HG03097 (cell line): Measurements from ENCODE around the gene ABCF1.

Experiments
- ATAC-seq: cut with Tn5 transposase; IDR thresholded peaks from one replicate; pipeline ENCODE4 v1.9.1; 2021; ENCODE audit not compliant: unreplicated experiment, low FRiP score

ABCF1 gene

DNA sequence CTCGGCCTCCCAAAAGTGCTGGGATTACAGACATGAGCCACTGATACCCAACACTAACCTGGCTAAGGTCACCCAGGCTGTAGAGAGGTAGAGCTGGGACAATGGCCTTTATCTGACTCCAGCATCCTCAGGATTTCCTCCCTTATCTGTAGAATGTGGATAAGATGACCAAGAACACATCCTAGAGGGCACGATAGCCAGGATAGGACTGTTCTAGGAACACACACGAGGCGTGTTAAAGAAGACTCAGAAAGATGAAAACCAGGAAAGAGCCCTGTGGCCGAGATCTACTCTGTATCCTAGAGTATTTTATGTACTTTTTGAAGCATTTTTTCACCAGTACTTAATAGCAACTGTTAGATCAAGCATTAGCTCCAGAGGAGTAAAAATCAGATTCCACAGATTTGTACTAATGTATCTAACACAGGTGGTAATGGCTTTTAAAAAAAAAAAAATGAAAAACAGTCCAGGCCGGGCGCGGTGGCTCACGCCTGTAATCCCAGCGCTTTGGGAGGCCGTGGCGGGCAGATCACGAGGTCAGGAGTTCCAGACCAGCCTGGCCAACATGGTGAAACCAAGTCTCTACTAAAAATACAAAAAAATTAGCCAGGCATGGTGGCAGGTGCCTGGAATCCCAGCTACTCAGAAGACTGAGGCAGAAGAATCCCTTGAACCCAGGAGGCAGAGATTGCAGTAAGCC, 28.5 kb downstream of the ABCF1 start:
- no peak for ATAC-seq

DNA sequence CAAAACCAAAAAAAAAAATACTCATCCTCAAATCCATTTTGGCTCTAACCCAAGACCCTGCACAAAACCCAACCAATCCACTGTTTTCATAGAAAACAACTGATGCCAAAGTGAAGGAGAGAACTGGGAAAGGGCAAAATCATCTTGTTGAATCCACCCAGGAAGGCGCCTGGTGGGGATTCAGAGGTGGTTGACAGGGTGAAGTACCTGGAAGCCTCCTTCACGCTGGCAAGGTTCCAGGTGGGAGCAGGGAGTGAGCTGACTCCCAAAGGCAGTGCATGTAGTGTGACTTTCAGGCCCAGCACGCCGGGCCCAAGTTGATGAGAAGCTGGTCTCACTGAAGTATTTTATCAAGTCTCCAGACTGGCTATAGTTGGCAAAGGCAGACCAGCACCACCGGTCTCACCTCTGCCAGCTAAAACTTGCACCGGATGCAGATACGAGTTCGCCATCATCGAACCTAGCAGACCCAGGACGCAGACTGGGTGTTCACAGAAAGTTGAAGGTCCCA, 29.3 kb downstream of the ABCF1 start:
- no peak for ATAC-seq

DNA sequence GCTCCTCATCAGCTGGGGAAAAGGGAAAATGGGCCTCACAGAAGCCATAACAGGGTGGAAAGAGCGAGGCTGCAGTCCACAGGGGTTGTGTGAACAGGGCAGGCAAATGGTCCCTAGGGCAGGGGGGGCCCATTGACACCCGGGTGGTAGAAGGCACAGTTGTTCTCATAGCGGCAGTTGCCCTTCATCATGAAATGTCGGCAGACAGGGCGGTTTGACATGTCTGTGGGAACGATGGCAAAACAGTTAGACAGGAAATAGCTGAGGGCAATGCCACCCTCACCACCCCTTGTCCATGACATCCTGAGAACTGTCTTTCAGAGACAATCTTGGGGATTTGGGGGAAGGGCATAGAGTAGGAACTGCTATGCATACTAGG, 30.2 kb downstream of the ABCF1 start:
- no peak for ATAC-seq

DNA sequence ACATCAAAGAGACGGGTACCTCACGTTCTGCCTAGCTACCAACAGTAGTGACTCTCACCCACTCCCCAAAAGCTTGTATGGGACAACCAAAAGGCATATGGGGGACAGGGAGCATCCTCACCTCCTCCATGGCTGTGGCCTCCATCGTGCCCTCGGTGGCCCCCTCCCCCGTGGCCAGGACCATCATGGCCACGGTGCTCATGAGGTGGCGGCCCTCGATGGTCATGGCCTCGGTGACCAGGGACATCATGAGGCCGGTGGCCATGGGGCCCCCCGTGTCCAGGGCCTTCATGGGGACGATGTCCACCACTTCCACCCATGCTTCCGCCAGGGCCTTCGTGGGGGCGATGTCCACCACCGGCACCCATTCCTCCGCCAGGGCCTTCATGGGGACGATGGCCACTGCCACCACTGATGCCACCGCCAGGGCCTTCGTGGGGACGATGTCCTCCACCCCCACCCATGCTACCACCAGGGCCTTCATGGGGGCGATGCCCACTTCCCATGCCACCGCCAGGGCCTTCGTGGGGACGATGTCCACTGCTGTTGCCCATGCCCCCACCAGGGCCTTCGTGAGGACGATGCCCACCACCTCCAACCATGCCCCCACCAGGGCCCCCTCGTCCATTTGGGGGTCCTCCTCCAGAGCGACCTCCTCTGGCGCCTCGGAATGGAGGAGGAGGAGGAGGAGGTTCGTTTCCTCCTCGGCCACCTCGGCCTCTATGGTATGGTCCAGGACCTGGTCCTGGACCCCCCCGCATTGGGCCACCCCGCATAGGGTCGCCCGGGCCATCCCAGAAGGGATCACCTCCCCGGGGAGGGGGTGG, 30.8 kb downstream of the ABCF1 start:
- ATAC-seq: no peak

DNA sequence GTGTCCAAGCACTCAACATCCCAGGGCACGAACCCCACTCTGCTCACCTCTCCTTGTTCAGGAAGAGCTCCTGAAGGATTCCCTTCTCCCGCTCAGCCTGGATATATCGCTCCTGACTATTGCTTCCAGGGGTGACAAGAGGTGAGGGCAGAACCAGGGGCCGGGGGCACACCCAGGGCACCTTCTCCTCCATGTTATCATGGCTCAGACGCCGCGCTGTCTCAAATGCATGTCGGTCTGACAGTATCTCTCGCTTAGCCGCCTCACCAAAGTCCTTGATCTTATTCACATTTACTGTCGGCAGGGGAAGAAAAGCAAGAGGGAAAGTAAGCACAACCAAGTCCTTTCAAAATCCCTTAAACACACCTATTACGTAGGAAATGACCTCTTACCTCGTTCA, 32.7 kb downstream of the ABCF1 start:
- no peak for ATAC-seq

DNA sequence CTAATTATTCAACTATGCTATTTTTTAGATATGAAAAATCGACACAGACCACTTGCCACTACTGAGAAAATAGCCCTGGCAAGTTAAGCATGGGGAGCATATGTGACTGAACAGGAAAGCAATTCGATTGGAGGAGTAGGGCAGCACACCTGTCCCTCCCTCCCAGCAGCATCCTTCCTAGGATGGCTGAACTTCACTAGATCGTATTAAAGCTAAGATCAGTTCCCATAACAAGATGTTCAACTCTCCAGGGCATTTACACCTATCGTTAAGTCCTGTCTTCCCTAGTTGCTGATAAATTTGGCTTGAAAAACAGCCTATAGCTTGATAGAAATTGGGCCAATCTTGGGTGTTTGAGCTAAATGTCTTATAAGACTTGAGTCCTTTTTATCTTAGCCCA, 38.8 kb downstream of the ABCF1 start:
- no peak for ATAC-seq

DNA sequence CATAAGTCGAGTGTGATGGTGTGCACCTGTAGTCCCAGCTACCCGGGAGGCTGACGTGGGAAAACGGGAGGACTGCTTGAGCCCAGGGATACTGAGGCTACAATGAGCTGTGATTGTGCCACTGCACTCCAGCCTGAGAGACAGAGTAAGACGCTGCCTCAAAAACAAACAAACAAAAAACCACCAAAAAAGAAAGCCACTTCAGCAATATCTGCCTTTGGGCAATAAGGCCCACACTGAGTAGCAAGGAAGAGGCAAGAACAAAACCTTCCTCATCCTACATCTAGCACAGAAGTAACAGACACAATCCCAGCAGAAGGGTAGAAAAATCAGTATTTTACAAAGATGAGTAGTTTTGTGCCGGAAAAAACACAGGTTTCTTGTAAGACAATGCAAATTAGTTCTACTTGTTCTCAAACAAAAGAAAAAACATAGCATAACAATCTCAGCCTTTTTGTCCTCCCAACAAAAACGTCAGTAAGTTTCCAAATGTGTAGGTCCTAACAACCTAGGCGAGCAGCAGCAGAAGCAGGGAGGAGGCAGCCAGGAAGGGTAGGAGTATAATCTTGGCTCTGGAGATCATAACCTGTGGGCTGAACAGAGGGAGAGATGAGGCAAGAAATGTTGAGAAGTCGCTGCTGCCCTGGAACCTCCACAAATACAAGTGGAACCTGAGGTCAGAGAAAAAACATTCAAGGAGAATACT, 40.1 kb downstream of the ABCF1 start:
- ATAC-seq: no peak

DNA sequence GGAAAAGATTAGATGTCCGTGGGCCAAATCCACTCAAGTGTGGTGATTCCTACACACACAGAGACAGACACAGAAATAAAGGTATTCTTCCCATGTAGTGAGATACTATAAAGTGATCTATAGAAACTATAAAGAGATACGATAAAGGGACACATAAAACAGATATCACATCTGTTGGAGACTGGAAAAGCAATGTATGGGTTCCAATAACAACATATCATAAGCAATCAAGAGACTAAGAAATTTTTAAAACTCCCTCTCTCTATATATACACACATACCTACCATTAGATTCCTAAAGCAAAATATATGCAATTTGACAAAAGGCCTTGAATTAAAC, 40.6 kb downstream of the ABCF1 start:
- ATAC-seq: no peak

DNA sequence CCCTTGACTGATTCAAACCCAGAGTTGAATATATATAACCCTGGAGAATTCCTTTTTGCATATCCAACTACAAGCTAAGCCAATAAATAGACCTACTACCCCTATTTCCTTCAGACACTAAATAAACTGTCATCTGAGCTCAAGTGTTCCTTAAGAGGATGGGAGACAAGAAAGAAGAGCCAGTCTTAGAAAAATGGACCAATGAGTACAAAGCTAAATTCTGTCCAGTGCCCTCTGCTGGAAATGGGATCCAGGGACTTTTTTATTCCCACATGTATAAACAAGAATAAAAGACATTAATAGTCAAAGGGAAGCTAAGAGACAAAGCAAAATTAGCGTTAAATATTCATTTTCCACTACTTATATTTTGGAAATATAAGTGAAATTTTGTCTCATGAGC, 41.0 kb downstream of the ABCF1 start:
- ATAC-seq: no peak

DNA sequence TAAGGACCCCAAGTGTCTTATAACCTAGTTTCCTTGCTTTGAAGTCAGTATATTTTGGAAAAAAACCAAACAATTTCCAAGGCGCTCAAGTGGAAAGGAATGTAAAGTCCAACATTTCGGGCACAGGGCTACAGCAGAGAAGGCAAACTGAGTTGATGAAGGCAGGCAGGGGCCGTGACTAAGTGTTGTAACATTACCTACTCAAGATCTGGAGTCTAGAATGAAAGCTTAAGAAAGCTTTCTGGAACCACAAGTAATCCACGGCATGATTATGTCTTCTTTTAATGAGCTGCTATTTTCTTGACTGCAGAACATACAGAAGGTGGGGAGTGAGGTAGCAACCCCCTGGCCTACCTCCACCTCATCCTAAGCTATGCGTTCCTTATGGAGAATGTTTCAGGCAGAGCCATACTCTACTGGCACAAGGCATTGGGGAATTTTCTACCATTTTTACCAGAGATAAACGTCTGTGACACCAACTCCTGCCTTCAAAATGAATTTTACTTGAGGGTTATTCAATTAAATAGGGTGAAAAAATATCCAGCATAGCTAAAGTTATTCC, 41.5 kb downstream of the ABCF1 start:
- ATAC-seq: no peak

DNA sequence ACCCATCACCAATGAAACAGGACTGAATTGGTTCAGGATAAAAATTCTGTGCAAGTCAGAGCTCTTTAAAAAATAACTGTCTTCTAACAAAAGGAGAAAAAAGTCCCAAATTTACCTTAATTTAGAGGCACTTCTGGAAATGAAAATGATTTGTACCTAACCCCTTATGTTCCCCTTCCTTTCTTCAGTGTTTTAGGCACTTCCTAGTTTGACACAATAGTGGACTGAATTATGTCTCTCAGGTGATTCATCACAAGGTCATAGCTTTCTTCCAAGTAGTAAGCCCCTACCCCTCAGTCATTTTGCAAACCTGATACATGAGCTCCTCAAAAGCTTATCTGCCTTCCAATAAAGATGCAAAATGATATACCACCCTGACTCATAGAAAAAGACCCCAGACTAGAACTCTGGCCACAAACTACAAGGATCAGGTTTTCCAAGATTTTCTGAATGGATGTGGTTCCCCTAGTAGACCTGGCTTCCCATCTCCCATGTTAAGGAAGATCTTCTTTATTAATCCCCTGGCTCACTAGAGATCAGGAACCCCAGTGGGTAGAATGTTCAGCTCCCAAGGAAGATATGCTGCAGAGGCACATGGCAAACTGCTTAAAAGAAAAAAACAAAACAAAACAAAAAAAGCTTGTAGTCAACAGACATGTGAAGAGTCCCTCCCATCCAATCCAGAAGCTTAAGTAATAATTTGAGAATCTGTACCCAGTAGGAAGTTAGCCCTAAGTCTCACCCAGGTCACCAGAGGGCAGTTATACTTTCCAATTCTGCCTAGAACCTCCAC, 42.2 kb downstream of the ABCF1 start:
- ATAC-seq: no peak

DNA sequence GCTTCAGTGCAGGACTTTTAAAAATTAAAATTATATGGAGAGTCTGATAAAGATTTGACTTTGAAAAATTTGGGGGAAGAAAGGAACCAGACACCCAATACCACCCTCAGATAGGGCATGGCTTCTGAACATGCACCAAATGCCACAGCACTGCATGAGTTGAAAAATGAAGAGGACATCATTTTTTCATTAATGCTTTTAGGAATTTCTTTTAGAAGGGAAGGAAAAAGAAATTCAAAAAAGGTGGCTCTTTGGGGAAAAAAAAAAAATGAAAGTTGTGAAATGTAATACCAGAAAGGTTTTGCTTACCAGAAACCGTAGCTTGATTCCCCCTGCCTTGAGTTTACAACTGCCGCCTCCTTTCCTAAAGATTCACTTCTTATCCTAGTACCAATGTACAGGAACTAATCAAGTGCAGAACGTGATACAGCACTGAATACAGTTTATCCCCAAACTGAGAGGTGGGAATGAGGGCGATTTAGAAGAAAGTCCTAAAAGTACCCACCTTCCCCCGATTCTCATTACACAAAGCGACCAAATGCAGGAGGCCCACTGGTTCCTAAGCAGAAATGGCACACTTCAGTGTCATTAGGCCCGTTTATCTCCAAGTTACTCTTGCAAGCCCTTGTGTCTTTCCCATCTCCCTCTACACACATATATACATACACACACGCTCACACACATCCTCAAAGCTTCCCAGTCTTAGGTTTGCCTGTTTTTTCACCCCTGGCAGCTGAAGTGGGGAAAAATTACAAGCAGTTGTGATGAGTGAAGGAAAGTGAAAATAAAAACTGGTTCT, 43.0 kb downstream of the ABCF1 start:
- no peak for ATAC-seq

DNA sequence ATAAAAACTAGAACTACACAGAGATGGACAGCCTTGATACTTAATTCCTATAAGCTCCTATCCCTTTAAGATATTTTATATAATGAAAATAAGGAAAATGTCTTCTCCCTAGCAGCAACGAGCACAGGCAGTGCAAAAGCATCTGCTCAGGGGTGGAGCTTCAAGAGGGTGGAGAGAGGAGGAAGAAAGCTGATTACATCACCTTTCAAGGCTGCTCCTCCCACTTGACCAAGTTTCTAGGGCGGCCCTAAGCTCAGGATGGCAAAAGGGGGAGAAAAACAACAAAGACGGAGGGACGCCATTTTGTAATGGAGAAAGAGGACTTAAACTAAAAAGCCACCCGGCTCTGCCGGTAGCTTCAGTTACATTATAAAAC, 43.6 kb downstream of the ABCF1 start:
- peak; percentile 27 for ATAC-seq

DNA sequence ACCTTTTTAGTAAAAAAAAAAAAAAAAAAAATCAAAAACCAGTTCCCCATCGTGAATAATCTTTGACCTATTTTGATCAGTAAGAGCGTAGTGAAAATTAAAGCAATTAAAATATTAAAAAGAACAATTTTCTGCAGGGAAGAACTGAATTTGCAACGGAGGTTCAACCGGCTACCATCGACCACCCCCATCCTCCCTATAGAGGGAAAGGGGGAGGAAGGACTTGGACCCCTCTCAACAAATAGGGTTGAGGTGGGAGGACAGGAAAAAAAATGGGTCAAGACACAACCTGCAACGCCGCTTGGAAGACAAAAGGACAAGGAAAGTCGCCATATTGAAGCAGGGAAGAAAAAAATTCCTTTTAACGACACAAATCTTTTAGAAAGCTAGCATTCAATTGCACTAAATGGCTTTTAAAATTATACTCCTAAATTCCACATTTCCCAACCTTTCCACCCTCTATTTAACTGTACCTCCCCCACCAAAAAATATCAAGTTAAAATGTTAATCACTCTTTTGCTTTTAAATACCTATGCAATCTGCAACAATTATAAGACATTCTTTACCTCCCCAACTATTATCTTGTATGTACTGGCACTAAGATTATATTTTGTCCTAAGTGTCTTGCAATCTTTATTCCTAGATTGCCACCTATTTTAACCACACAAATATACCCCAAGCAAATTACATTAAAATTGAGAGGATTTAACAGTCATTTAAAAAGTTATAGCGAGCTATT, 44.1 kb downstream of the ABCF1 start:
- no peak for ATAC-seq

DNA sequence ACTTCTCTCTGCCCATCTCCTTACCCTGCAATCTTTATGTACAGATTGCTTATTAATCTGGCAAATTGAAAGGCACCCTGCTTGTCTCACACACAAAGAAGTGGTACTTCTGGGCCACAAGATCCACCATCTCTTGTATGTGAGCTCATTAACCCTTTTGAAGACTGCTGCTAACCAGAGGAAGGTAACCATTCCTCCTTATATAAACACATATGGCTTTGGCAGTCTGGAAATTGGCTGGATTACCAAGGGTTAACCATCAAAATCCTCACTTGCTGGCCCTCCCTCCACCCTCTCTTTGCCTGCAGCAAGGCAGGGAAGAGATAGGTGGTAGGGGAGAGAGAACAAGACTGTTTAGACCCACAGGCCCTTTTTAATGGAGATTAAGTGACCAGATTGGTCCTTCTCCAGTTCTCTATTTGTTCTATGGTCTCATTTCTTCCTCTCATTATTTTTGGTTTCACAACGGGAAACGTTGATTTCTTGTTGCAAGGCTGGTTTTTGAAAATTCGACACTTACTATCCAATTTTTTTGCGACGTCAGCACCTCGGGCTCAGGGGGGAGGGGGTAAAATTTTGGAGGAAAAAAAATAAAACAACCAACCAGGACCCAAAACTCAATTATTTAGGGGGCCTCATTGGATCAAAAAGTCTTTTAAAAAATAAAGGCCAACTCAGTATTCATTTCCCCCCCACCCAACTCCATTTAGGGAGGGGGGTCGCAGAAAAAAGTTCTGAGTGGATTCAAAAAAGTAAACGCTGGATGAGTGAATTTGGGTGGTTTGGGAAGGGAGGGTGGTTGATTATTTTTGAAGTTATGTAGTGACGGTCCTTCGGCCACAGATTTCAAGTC, 44.9 kb downstream of the ABCF1 start:
- ATAC-seq: no peak

DNA sequence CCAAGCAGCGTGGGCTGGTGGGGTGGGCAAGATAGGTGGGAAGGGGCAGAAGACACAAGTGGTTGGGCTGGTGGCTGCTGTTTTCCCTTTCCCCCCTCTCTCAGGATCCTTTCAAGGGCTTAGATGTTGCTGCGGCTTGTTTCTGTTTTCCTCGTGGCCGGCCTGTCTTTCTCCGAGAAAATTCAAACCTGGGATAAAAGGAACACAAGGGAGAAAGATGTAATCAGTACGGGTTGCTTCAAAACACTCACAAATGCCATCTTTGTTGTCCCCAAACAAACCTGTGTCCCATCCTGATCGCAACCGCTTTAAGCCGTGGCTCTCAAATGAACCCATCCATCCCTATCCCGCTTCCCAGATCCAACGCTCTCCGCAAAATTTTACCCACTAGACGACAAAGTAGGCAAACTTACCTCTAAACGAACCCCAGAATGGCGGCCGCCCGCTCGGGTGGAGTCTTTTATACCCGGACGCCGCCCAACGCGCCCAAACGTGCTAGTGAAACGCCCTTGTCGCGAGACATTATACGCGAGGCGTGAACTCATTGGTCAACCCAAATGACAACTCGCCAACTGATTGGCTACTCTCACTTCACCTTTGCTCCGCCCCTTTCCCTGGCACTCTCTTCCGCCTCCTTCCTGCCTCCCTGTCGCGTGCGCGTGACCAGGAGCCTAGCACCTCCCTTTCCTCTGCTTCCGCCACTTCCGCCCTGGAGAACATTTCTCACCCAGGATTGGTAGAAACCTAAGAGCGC, 45.7 kb downstream of the ABCF1 start, which contains the start of gene PPP1R10:
PPP1R10 (minus strand) TSS at position 433 of the 754 bp plus-strand sequence. CDS start 7,299 bp downstream, outside the sequence.
- peak; percentile 76 for ATAC-seq

DNA sequence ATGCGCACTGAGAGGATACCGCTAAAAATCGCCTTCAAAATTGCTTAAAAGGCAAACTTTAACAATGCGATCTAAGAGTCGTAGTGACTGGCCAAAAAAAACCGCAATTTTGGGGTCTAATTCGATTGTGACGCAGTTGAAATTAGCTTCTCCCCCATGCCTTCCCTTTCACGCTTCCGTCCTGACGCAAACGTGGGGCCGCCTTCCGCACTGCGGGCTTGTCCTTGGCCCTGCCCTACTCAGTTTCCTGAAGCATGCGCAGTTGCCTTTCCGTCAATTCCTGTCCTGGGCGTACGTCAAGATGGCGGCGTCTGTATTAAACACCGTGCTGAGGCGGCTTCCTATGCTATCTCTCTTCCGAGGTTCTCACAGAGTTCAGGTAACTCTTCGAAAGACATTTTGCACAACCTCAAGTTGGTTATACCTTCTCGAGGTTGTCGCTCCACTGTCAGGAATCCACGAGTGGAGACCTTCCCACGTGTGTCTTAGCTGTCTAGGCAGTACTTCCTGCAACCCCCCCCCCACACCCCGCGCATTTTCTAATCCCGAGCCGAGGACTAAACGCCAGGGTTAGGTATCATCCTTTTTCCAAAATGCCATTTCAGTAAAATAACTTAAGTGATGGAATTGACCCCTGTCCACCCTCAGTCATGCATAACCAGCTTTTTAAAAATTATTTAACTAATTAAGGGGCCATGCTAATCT, 46.5 kb downstream of the ABCF1 start, which contains the start of gene MRPS18B:
MRPS18B (plus strand) TSS at position 276 of the 705 bp plus-strand sequence; CDS start at position 302, 26 bp downstream.
- ATAC-seq: peak; percentile 69
